Measurements from ENCODE around the gene B3GALNT2. TPM values are rescaled to one million over a fixed set of nuclear protein-coding genes. Genes with fewer than 3 reads are reported as not detected.

B3GALNT2 gene
- total RNA-seq, 1 experiment from 2014 or later = 26.4 TPM

DNA sequence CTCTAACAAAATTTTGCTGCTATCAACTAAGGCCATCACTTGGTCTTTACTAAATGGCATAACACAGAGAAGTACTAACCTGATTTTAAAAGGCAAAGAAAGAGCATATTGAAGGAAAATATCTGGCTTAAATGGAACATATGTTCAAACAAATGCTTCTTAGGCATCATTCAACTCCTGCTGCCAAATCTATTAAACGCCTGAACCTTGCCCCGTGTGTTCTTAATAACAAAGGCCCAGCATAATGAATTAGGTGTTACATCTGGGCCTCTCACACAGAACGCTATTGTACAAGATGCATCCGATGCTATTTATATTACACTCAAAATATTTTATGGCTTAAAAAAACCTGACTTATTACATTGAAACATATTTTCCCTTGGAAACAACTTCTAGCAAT lies 48.4 kb downstream of the B3GALNT2 start:
- Histone ChIP-seq H3K9me2 (replicated peaks; ENCODE audit: low read length) (no peaks in the 10 kb centered on the region), H3F3A (ENCODE audit: low read length, unreplicated experiment) (no peaks in the 10 kb centered on the region), H4K20me1 (ENCODE audit: low read length) (no peaks in the 10 kb centered on the region), H3K27ac (ENCODE audit: low read length) (no peak overlapping the region), H3K4me3 (ENCODE audit: low read length) (no peak overlapping the region), H2AFZ (ENCODE audit: low read length) (no peak overlapping the region), H3K79me2 (ENCODE audit: low read length) (no peaks in the 10 kb centered on the region), H3K4me1 (ENCODE audit: insufficient read depth, low read length) (no peaks in the 10 kb centered on the region), H3K9ac (ENCODE audit: low read length) (no peak overlapping the region), H3K9me3 (ENCODE audit: low read length) (no peaks in the 10 kb centered on the region), H3K4me2 (ENCODE audit: low read length) (no peak overlapping the region), H3K36me3 (ENCODE audit: low read depth, low read length) (0 out of 2 replicates have a peak, but pooled peaks cover 2% of the 10 kb centered on the region), H3K27me3 (ENCODE audit: low read length) (no peaks in the 10 kb centered on the region)
- CTCF ChIA-PET = no interaction called here
- ATAC-seq (no peak), DNase-seq (no peak)
- TF ChIP-seq EZH2 (IDR thresholded peaks at IDR 0.05; ENCODE audit: low read length, unreplicated experiment) (no peak), EZH2phosphoT487 (IDR thresholded peaks at IDR 0.05; ENCODE audit: borderline replicate concordance, low read length) (no peak)
- TF ChIP-seq, protein P1, sequence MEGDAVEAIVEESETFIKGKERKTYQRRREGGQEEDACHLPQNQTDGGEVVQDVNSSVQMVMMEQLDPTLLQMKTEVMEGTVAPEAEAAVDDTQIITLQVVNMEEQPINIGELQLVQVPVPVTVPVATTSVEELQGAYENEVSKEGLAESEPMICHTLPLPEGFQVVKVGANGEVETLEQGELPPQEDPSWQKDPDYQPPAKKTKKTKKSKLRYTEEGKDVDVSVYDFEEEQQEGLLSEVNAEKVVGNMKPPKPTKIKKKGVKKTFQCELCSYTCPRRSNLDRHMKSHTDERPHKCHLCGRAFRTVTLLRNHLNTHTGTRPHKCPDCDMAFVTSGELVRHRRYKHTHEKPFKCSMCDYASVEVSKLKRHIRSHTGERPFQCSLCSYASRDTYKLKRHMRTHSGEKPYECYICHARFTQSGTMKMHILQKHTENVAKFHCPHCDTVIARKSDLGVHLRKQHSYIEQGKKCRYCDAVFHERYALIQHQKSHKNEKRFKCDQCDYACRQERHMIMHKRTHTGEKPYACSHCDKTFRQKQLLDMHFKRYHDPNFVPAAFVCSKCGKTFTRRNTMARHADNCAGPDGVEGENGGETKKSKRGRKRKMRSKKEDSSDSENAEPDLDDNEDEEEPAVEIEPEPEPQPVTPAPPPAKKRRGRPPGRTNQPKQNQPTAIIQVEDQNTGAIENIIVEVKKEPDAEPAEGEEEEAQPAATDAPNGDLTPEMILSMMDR (conservative IDR thresholded peaks at IDR 0.05; ENCODE audit: low read depth, low read length) = no peak
- BruUV-seq (replicated peaks) = no TSS peak
- intact Hi-C loops (cut with micrococcal nuclease) = no loop called here
- POLR2A ChIA-PET (ENCODE audit: unreplicated experiment) = no interaction called here

- CTCF ChIA-PET = no interaction called here
- intact Hi-C loops (cut with micrococcal nuclease) = no loop called here
- H3K27me3 ChIP-seq (ENCODE audit: low read length) = no peaks in the 10 kb centered on the region
These were observed 49.2 kb downstream of the B3GALNT2 start for GRCh38 chr1:235455097-235455496.

DNA sequence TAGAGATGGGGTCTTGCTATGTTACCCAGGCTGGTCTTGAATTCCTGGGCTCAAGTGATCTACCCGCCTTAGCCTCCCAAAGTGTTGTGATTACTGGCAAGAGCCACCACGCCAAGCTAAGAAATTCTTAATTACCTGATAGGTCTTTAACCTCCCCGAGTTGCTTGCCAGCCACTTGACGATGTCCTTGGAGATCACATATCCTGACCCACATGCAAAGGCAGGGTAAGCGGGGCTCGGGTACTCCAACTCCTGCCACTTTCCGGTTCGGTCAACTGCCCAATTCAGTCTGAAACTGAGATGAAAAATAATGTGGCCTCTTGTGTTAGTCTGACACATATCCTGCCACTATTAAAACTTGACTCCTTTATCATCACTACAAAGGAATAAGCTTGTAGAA lies 50.2 kb downstream of the B3GALNT2 start:
- H3K27ac ChIP-seq (ENCODE audit: low read length) = no peak overlapping the region
- no peaks in the 10 kb centered on the region for H3K79me2 ChIP-seq (ENCODE audit: low read length)
- no peak overlapping the region for H3K4me3 ChIP-seq (ENCODE audit: low read length)
- H3K9ac ChIP-seq (ENCODE audit: low read length) = no peak overlapping the region
- no peak overlapping the region for H2AFZ ChIP-seq (ENCODE audit: low read length)
- no peak overlapping the region for H3K4me2 ChIP-seq (ENCODE audit: low read length)
- no peak for TF ChIP-seq EZH2phosphoT487 (IDR thresholded peaks at IDR 0.05; ENCODE audit: borderline replicate concordance, low read length)
- TF ChIP-seq, protein P1 (conservative IDR thresholded peaks at IDR 0.05; ENCODE audit: low read depth, low read length) = no peak
- TF ChIP-seq EZH2 (IDR thresholded peaks at IDR 0.05; ENCODE audit: low read length, unreplicated experiment) = no peak
- no peak for ATAC-seq
- H3F3A ChIP-seq (ENCODE audit: low read length, unreplicated experiment) = no peaks in the 10 kb centered on the region
- peaks cover 19% of the 10 kb centered on the region; the same call in 1 of the 2 replicates for H3K36me3 ChIP-seq (ENCODE audit: low read depth, low read length)
- BruUV-seq (replicated peaks) = no TSS peak
- H3K9me2 ChIP-seq (replicated peaks; ENCODE audit: low read length) = no peaks in the 10 kb centered on the region
- H3K9me3 ChIP-seq (ENCODE audit: low read length) = no peaks in the 10 kb centered on the region
- CTCF ChIA-PET = no interaction called here
- intact Hi-C loops (cut with micrococcal nuclease) = no loop called here
- H3K4me1 ChIP-seq (ENCODE audit: insufficient read depth, low read length) = no peaks in the 10 kb centered on the region
- H4K20me1 ChIP-seq (ENCODE audit: low read length) = no peaks in the 10 kb centered on the region
- no peak for DNase-seq
- POLR2A ChIA-PET (ENCODE audit: unreplicated experiment) = interaction anchor here (0.8 kb wide), 1 partner anchor 87 kb away, joined by 5 read pairs; the partner anchor contains the start of gene TBCE
- H3K27me3 ChIP-seq (ENCODE audit: low read length) = no peaks in the 10 kb centered on the region

More at GRCh38 chr1:235455097-235455496, 49.2 kb downstream of the B3GALNT2 start:
- H3K4me3 ChIP-seq (ENCODE audit: low read length) = no peak overlapping the region
- DNase-seq (no peak), ATAC-seq (no peak)
- no peaks in the 10 kb centered on the region for H3K9me3 ChIP-seq (ENCODE audit: low read length)
- no peaks in the 10 kb centered on the region for H4K20me1 ChIP-seq (ENCODE audit: low read length)
- H3K9ac ChIP-seq (ENCODE audit: low read length) = no peak overlapping the region
- peaks cover 9% of the 10 kb centered on the region; the same call in 1 of the 2 replicates for H3K36me3 ChIP-seq (ENCODE audit: low read depth, low read length)
- H3F3A ChIP-seq (ENCODE audit: low read length, unreplicated experiment) = no peaks in the 10 kb centered on the region
- H3K27ac ChIP-seq (ENCODE audit: low read length) = no peak overlapping the region
- H3K9me2 ChIP-seq (replicated peaks; ENCODE audit: low read length) = no peaks in the 10 kb centered on the region
- no TSS peak for BruUV-seq (replicated peaks)
- H3K4me1 ChIP-seq (ENCODE audit: insufficient read depth, low read length) = no peaks in the 10 kb centered on the region
- no peak overlapping the region for H2AFZ ChIP-seq (ENCODE audit: low read length)
- TF ChIP-seq, protein P1 (conservative IDR thresholded peaks at IDR 0.05; ENCODE audit: low read depth, low read length) = no peak
- no peak for TF ChIP-seq EZH2phosphoT487 (IDR thresholded peaks at IDR 0.05; ENCODE audit: borderline replicate concordance, low read length)
- POLR2A ChIA-PET (ENCODE audit: unreplicated experiment) = no interaction called here
- no peaks in the 10 kb centered on the region for H3K79me2 ChIP-seq (ENCODE audit: low read length)
- H3K4me2 ChIP-seq (ENCODE audit: low read length) = no peak overlapping the region

Measured in PC-3 (cell line).